ENCODE results near the gene HIVEP3.

Gene HIVEP3

DNA sequence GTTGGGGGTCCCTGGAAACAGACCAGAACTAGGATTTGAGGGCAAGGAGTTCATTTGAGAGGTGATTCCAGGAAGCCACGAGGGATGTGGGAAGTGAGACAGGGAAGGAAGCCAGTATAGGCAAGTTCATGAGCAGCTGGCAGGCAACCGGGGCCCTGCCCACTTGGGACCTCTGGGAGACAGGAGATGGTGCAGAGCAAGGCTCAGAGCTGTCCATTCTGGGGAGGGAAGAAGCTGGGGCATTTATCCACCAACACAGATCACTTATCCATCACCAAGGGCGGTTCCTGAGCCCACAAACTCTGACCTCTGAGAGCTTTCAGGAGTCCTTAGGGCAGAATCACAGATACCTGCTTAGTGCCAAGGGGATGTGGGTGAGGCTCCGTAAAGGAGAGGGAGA, 451.0 kb downstream of the HIVEP3 start:
- ChIA-PET CTCF (interaction anchor here (1.0 kb wide), 1 partner anchor 14 kb away, joined by 3 read pairs; no protein-coding TSS in a partner anchor), POLR2A (no interaction called here)
- TF ChIP-seq, protein P1, sequence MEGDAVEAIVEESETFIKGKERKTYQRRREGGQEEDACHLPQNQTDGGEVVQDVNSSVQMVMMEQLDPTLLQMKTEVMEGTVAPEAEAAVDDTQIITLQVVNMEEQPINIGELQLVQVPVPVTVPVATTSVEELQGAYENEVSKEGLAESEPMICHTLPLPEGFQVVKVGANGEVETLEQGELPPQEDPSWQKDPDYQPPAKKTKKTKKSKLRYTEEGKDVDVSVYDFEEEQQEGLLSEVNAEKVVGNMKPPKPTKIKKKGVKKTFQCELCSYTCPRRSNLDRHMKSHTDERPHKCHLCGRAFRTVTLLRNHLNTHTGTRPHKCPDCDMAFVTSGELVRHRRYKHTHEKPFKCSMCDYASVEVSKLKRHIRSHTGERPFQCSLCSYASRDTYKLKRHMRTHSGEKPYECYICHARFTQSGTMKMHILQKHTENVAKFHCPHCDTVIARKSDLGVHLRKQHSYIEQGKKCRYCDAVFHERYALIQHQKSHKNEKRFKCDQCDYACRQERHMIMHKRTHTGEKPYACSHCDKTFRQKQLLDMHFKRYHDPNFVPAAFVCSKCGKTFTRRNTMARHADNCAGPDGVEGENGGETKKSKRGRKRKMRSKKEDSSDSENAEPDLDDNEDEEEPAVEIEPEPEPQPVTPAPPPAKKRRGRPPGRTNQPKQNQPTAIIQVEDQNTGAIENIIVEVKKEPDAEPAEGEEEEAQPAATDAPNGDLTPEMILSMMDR (IDR thresholded peaks at IDR 0.05; ENCODE audit: control extremely low read depth, extremely low read depth, low read depth, missing control alignments) = no peak
- no peak for DNase-seq (ENCODE audit: extremely low spot score)

DNA sequence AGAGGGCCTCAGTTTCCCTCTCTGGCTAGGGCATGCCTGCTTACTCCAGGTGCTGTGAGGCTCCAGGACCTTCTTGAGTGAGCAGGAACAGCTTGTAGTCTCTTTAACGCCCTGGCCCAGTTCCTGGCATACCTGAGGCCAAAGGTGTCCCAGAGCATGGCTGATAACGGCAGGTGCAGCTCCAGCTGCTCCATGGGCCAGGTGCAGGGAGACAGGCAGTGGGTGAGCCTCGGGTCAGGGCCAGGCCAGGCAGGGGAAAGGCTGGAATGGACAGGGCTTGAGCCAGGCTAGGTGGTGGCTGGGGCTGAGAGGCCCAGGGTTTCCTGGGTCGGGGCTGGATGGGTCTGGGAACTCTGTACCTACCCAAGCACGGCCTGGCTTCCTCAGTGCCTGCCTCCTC, 452.6 kb downstream of the HIVEP3 start:
- TF ChIP-seq, protein P1 (IDR thresholded peaks at IDR 0.05; ENCODE audit: control extremely low read depth, extremely low read depth, low read depth, missing control alignments) = no peak
- CTCF ChIA-PET = interaction anchor here (1.7 to 1.9 kb wide), 2 partner anchors 26 to 33 kb away, joined by 5 to 6 read pairs; no protein-coding TSS in a partner anchor
- no peak for DNase-seq (ENCODE audit: extremely low spot score)
- POLR2A ChIA-PET = no interaction called here

DNA sequence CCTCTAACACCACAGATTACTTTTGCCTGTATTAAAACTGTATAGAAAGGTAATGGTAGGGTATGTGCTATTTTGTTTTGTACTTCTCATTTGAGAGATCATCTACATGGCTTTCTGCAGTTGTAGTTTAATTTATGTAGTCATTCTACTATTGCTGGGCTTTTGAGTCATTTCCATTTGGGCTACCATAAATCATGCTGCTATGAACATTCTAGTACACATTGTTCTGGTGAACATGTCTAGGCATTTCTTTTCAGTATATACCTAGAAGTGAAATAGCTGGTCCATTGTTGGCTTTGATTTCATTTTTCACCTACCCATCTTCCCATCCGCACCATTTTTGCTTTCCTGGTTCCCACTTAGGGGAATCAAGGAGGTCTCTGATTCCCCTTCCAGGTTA, 453.0 kb downstream of the HIVEP3 start:
- no peak for DNase-seq (ENCODE audit: extremely low spot score)
- CTCF ChIA-PET = interaction anchor here (1.3 to 1.9 kb wide), 3 partner anchors 10 to 33 kb away, joined by 3 to 6 read pairs (median 5); no protein-coding TSS in a partner anchor
- TF ChIP-seq, protein P1 (IDR thresholded peaks at IDR 0.05; ENCODE audit: control extremely low read depth, extremely low read depth, low read depth, missing control alignments) = no peak
- POLR2A ChIA-PET = no interaction called here

GRCh38 chr1:41464885-41465284, 453.8 kb downstream of the HIVEP3 start:
- POLR2A ChIA-PET = no interaction called here
- TF ChIP-seq, protein P1 (IDR thresholded peaks at IDR 0.05; ENCODE audit: control extremely low read depth, extremely low read depth, low read depth, missing control alignments) = no peak
- no peak for DNase-seq (ENCODE audit: extremely low spot score)
- CTCF ChIA-PET = interaction anchor here (1.3 kb wide), 1 partner anchor 9 kb away, joined by 3 read pairs; no protein-coding TSS in a partner anchor

- ChIA-PET CTCF (interaction anchor here (0.9 kb wide), 1 partner anchor 151 kb away, joined by 3 read pairs; no protein-coding TSS in a partner anchor), POLR2A (no interaction called here)
- no peak for DNase-seq (ENCODE audit: extremely low spot score)
- TF ChIP-seq, protein P1 (IDR thresholded peaks at IDR 0.05; ENCODE audit: control extremely low read depth, extremely low read depth, low read depth, missing control alignments) = no peak
Measured at GRCh38 chr1:41463516-41463915, 455.2 kb downstream of the HIVEP3 start.

GRCh38 chr1:41462680-41463004, 456.1 kb downstream of the HIVEP3 start:
- ChIA-PET CTCF (no interaction called here), POLR2A (no interaction called here)
- DNase-seq (ENCODE audit: extremely low spot score) = no peak
- TF ChIP-seq, protein P1 (IDR thresholded peaks at IDR 0.05; ENCODE audit: control extremely low read depth, extremely low read depth, low read depth, missing control alignments) = no peak

Measured in GM10248 (cell line).